Right lobe of liver (tissue), 4 donors: ENCODE data around the gene TAF13.

Experiments
- POLR2A ChIP-seq: fragments of 450-650 bp; IDR thresholded peaks from one replicate; pipeline ENCODE4 v1.6.1; 2017; ENCODE audit warnings: antibody characterized with exemption, mild to moderate bottlenecking
- TF ChIP-seq, protein P1 (sequence below), 4 donors: fragments of 200-600 bp in 3 of 4; fragments of 450-650 bp in 1 of 4; IDR thresholded peaks; one replicate each; pipeline versions ENCODE4 v1.5.1 to v1.8.0; 2016 to 2022; ENCODE audit warnings: antibody characterized with exemption in 4 of 4, mild to moderate bottlenecking in 2 of 4
- donor health status: DM: no; HTN: no; CAD: no.
- donor health status: DM: no; HTN: no; CAD: no.
- donor health status: DM: no; HTN: yes; CAD: no.

DNA sequence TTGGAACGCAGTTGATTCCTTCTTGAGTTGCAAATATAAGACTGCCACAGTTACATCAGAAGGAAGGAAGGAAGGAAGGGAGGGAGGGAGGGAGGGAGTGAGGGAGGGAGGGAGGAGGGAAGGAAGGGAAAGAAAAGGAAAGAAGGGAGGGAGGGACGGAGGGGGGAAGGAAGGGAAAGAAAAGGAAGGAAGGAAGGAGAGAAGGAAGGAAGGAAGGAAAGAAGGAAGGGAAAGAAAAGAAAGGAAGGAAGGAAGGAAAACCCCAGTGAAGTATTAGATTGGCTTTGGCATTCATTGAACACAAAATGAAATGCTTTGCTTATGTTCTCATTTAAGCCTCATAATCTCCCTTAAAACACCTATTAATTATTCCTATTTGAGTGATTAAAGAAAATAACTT lies 27.5 kb downstream of the TAF13 start:
- TF ChIP-seq, protein P1, sequence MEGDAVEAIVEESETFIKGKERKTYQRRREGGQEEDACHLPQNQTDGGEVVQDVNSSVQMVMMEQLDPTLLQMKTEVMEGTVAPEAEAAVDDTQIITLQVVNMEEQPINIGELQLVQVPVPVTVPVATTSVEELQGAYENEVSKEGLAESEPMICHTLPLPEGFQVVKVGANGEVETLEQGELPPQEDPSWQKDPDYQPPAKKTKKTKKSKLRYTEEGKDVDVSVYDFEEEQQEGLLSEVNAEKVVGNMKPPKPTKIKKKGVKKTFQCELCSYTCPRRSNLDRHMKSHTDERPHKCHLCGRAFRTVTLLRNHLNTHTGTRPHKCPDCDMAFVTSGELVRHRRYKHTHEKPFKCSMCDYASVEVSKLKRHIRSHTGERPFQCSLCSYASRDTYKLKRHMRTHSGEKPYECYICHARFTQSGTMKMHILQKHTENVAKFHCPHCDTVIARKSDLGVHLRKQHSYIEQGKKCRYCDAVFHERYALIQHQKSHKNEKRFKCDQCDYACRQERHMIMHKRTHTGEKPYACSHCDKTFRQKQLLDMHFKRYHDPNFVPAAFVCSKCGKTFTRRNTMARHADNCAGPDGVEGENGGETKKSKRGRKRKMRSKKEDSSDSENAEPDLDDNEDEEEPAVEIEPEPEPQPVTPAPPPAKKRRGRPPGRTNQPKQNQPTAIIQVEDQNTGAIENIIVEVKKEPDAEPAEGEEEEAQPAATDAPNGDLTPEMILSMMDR (IDR thresholded peaks at IDR 0.05): no peak
- no peak for TF ChIP-seq POLR2A
